Vagina (tissue), 2 donors: ENCODE data around the gene CASP2. TPM values are rescaled to one million over a fixed set of nuclear protein-coding genes. Genes with fewer than 3 reads are reported as not detected.

Source experiments
- DNase-seq, 2 donors: peaks; one replicate each; pipeline ENCODE4 v3.0.0-alpha.2; 2017; ENCODE audit errors: extremely low spot score in 2 of 2
- H3K27ac ChIP-seq: fragments of 200-600 bp; sonication (generic); one replicate; pipeline ENCODE4 v1.5.1; 2019
- H3K27me3 ChIP-seq: fragments of 200-600 bp; sonication (generic); one replicate; pipeline ENCODE4 v1.5.1; 2019
- H3K36me3 ChIP-seq, 2 donors: fragments of 200-600 bp; sonication (generic); one replicate each; pipeline ENCODE4 v1.5.1; 2017 to 2019
- H3K4me1 ChIP-seq: fragments of 200-600 bp; sonication (generic); one replicate; pipeline ENCODE4 v1.5.1; 2019
- H3K4me3 ChIP-seq, 2 donors: fragments of 200-600 bp; sonication (generic); 1 replicate in 1 of 2; 2 replicates in 1 of 2; pipeline ENCODE4 v1.5.1; 2016 to 2019
- H3K9me3 ChIP-seq: fragments of 200-600 bp; sonication (generic); one replicate; pipeline ENCODE4 v1.5.1; 2019
- CTCF ChIP-seq, 3 experiments: fragments of 450-650 bp in 2 of 3; fragments of 200-600 bp in 1 of 3; sonication (generic) in 1 of 3; IDR thresholded peaks; one replicate each; pipeline ENCODE4 v1.5.1; 2017 to 2019; ENCODE audit warnings: antibody characterized with exemption in 3 of 3, mild to moderate bottlenecking in 2 of 3, moderate library complexity in 2 of 3
- POLR2A ChIP-seq, 2 donors: fragments of 450-650 bp; IDR thresholded peaks; one replicate each; pipeline ENCODE4 v1.6.1; 2017; ENCODE audit warnings: antibody characterized with exemption in 2 of 2, mild to moderate bottlenecking in 2 of 2, moderate library complexity in 2 of 2
- POLR2AphosphoS5 ChIP-seq, 2 donors: sonication (generic); formaldehyde crosslinking; IDR thresholded peaks; one replicate each; pipeline ENCODE4 v1.9.0; 2017; ENCODE audit warnings: antibody characterized with exemption in 2 of 2, mild to moderate bottlenecking in 2 of 2, low read depth in 1 of 2; ENCODE audit not compliant: insufficient read depth in 1 of 2
- intact Hi-C: fragments of 100-400 bp; cut with DNase I; formaldehyde crosslinking; loops from one replicate; pipeline ENCODE4 v1.15.1; 2023
- total RNA-seq: library from RNA; depleted of rRNA; stranded (reverse); fragments of >200 nt; gene quantifications from one replicate; pipeline ENCODE4 v1.2.3, GENCODE V29; 2016

Gene CASP2
- total RNA-seq, 1 donor from 2014 or later: 24.8 TPM

GRCh38 chr7:143290293-143290692 lies 2.1 kb downstream of the CASP2 start:
- no peak for DNase-seq
- Histone ChIP-seq H3K36me3 (peaks cover 0 to 38% of the 10 kb centered on the region in 2 donors), H3K27me3 (no peaks in the 10 kb centered on the region), H3K27ac (no peak overlapping the region), H3K4me3 (no peak overlapping the region), H3K9me3 (no peaks in the 10 kb centered on the region), H3K4me1 (peaks cover 31% of the 10 kb centered on the region)
- intact Hi-C loops: no loop called here
- TF ChIP-seq POLR2A (IDR thresholded peaks at IDR 0.05) (no peak), CTCF (IDR thresholded peaks at IDR 0.05) (no peak), POLR2AphosphoS5 (IDR thresholded peaks at IDR 0.05; ENCODE audit: insufficient read depth in 1 of 2, low read depth in 1 of 2) (no peak)

- Histone ChIP-seq H3K9me3 (no peaks in the 10 kb centered on the region), H3K4me1 (peaks cover 46% of the 10 kb centered on the region), H3K27me3 (no peaks in the 10 kb centered on the region), H3K27ac (no peak overlapping the region), H3K36me3 (peaks cover 0 to 53% of the 10 kb centered on the region in 2 donors), H3K4me3 (no peak overlapping the region)
- TF ChIP-seq POLR2AphosphoS5 (IDR thresholded peaks at IDR 0.05; ENCODE audit: insufficient read depth in 1 of 2, low read depth in 1 of 2): no peak
- no peak for TF ChIP-seq POLR2A (IDR thresholded peaks at IDR 0.05)
- TF ChIP-seq CTCF (IDR thresholded peaks at IDR 0.05): no peak
- DNase-seq: no peak
- intact Hi-C loops: no loop called here
Observed at GRCh38 chr7:143292876-143293275, 4.7 kb downstream of the CASP2 start.

- no peak overlapping the region for H3K27ac ChIP-seq
- no peak for DNase-seq
- H3K27me3 ChIP-seq: no peaks in the 10 kb centered on the region
- peaks cover 0 to 83% of the 10 kb centered on the region in 2 donors for H3K36me3 ChIP-seq
- H3K4me1 ChIP-seq: peaks cover 24% of the 10 kb centered on the region
- no peaks in the 10 kb centered on the region for H3K9me3 ChIP-seq
- H3K4me3 ChIP-seq: no peak overlapping the region
- TF ChIP-seq POLR2A (IDR thresholded peaks at IDR 0.05) (no peak), POLR2AphosphoS5 (IDR thresholded peaks at IDR 0.05; ENCODE audit: insufficient read depth in 1 of 2, low read depth in 1 of 2) (no peak), CTCF (IDR thresholded peaks at IDR 0.05) (no peak)
- intact Hi-C loops: no loop called here
Observed at GRCh38 chr7:143295870-143296269, 7.7 kb downstream of the CASP2 start.

GRCh38 chr7:143296686-143297085 lies 8.5 kb downstream of the CASP2 start:
- Histone ChIP-seq H3K4me3 (no peak overlapping the region), H3K27me3 (no peaks in the 10 kb centered on the region), H3K4me1 (peaks cover 20% of the 10 kb centered on the region), H3K9me3 (no peaks in the 10 kb centered on the region), H3K27ac (no peak overlapping the region), H3K36me3 (peaks cover 0 to 89% of the 10 kb centered on the region in 2 donors)
- intact Hi-C loops: no loop called here
- TF ChIP-seq CTCF (IDR thresholded peaks at IDR 0.05) (no peak), POLR2AphosphoS5 (IDR thresholded peaks at IDR 0.05; ENCODE audit: insufficient read depth in 1 of 2, low read depth in 1 of 2) (no peak), POLR2A (IDR thresholded peaks at IDR 0.05) (no peak)
- no peak for DNase-seq

GRCh38 chr7:143299346-143299745 lies 11.2 kb downstream of the CASP2 start:
- peaks cover 20% of the 10 kb centered on the region for H3K4me1 ChIP-seq
- H3K36me3 ChIP-seq: peaks cover 0 to 88% of the 10 kb centered on the region in 2 donors
- H3K27ac ChIP-seq: no peak overlapping the region
- no peaks in the 10 kb centered on the region for H3K27me3 ChIP-seq
- no peaks in the 10 kb centered on the region for H3K9me3 ChIP-seq
- no peak overlapping the region for H3K4me3 ChIP-seq
- intact Hi-C loops: no loop called here
- DNase-seq: no peak
- no peak for TF ChIP-seq CTCF (IDR thresholded peaks at IDR 0.05)
- TF ChIP-seq POLR2A (IDR thresholded peaks at IDR 0.05): no peak
- TF ChIP-seq POLR2AphosphoS5 (IDR thresholded peaks at IDR 0.05; ENCODE audit: insufficient read depth in 1 of 2, low read depth in 1 of 2): no peak
